Muscle layer of duodenum (tissue), 2 donors: ENCODE results near the gene COLEC11.

Source experiments
- H3K27ac ChIP-seq: one replicate; pipeline ENCODE4 v1.7.0; 2013; ENCODE audit warnings: mild to moderate bottlenecking, low read length
- H3K27me3 ChIP-seq: one replicate; pipeline ENCODE4 v1.7.0; 2013; ENCODE audit warnings: low read depth, mild to moderate bottlenecking, control low read depth, low read length
- H3K36me3 ChIP-seq, 2 donors: one replicate each; pipeline ENCODE4 v1.7.0; 2013; ENCODE audit warnings: low read length in 2 of 2, control low read depth in 1 of 2, mild to moderate bottlenecking in 1 of 2; ENCODE audit not compliant: insufficient read depth in 2 of 2, control insufficient read depth in 1 of 2
- H3K4me1 ChIP-seq, 2 donors: one replicate each; pipeline ENCODE4 v1.7.0; 2013; ENCODE audit warnings: low read length in 2 of 2, mild to moderate bottlenecking in 2 of 2, control low read depth in 1 of 2, moderate library complexity in 1 of 2; ENCODE audit not compliant: insufficient read depth in 2 of 2, control insufficient read depth in 1 of 2
- H3K4me3 ChIP-seq, 2 donors: one replicate each; pipeline ENCODE4 v1.7.0; 2013; ENCODE audit warnings: low read length in 2 of 2, low read depth in 1 of 2, mild to moderate bottlenecking in 1 of 2
- H3K9me3 ChIP-seq, 2 donors: one replicate each; pipeline ENCODE4 v1.7.0; 2013; ENCODE audit warnings: low read length in 2 of 2, control low read depth in 1 of 2, mild to moderate bottlenecking in 1 of 2; ENCODE audit not compliant: control insufficient read depth in 1 of 2
- donor health status: healthy.

Gene COLEC11

DNA sequence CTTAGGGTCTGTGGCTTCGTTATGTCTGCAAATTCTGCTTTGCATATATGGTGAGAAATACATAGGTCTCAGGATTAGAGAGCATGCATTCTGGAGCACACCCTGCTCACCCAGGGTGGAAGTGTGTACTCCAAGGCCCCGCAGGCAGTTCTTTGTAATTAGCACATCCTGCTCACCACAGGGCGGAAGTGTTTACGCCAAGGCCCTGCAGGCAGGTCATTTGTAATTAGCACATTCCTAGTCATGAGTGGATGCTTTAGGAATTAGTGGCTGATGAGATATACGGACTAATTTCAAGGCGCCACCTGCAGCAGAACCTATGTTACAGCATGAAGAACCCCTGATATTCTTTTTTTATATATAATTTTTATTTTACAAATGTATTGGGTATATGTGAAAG, 67.3 kb downstream of the COLEC11 start:
- Histone ChIP-seq H3K9me3 (no peaks in the 10 kb centered on the region), H3K27ac (no peak overlapping the region), H3K27me3 (no peaks in the 10 kb centered on the region), H3K36me3 (no peaks in the 10 kb centered on the region), H3K4me1 (no peaks in the 10 kb centered on the region), H3K4me3 (no peak overlapping the region)

DNA sequence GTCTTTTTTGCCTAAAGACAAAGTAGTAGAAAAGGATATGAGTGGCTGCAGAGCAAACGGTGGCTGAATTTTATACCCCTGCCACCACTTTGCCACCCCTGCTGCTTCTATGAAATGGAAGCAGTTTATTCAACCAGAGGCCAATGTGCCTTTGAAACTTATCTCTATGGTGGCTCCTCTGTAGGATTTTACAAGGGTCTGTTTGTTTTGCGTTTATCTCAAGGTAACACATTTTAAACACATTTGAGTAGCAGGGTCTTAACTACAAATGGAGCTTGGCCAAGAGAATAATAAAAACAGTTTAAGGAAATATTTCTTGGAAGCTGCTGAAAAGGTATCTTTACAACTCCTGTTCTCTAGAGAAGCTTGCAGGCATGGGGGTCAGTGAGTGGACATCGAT, 69.2 kb downstream of the COLEC11 start:
- Histone ChIP-seq H3K4me1 (no peaks in the 10 kb centered on the region), H3K27me3 (no peaks in the 10 kb centered on the region), H3K36me3 (no peaks in the 10 kb centered on the region)

DNA sequence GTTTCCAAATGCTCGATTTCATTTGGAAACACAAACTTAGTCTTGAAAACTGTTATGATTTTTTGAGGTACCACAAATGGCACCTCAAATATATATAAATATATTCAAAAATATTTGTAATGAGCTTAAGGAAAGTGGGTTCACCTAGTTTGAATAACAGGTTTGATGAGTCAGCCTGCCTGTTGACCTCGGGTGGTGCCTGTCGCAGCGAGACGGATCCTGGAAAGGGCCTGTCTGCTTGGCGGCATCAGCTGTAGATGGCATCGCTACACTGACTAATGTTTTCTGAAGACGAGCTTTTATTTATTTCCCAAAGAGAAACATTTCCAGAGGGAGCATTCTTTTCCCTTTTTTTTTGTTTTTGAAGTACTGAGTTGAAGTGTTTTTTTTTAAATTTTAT, 70.0 kb downstream of the COLEC11 start:
- no peak overlapping the region for H3K27ac ChIP-seq
- H3K36me3 ChIP-seq: no peaks in the 10 kb centered on the region
- no peak overlapping the region for H3K4me3 ChIP-seq
- H3K9me3 ChIP-seq: no peaks in the 10 kb centered on the region
- H3K4me1 ChIP-seq: no peaks in the 10 kb centered on the region
- no peaks in the 10 kb centered on the region for H3K27me3 ChIP-seq

More for the DNA sequence above, 69.2 kb downstream of the COLEC11 start:
- no peak overlapping the region for H3K4me3 ChIP-seq
- no peak overlapping the region for H3K27ac ChIP-seq
- H3K9me3 ChIP-seq: no peaks in the 10 kb centered on the region

DNA sequence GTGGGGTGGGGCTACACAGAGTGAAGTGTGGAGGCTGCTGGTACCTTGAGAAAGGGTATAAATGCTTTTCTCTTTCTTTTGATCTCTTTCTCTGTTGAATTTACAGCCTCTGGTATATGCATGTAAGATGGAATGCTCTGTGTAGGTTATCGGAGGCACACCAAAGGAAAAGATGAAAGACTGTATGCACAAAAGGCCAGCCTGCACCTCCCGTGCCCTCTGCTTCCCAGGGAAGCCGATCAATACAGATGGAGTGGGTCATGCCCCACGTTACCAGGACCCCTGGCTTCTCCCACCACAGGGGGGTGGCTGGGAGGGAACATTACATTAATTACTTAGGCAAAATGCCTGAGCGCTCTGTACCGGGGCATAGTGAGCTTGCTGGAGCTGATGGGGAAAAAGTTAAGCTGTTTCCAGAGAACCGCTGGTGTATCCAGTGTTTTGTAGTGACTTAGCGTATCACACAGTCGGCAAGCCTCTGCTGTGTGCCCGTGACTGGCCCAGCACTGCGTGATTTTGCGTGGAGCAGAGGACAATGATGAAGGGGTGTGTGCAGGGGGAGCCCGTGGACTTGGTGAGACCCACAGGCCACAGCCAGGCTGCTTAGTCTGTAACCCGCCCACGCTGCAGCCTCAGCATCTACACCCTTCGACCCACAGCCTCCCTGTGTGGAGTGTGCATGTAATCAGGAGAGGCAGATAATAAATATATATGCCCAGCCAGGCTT, 71.1 kb downstream of the COLEC11 start:
- H3K27me3 ChIP-seq: no peaks in the 10 kb centered on the region
- H3K9me3 ChIP-seq: no peaks in the 10 kb centered on the region
- no peak overlapping the region for H3K27ac ChIP-seq
- no peak overlapping the region for H3K4me3 ChIP-seq
- H3K4me1 ChIP-seq: no peaks in the 10 kb centered on the region
- H3K36me3 ChIP-seq: no peaks in the 10 kb centered on the region

DNA sequence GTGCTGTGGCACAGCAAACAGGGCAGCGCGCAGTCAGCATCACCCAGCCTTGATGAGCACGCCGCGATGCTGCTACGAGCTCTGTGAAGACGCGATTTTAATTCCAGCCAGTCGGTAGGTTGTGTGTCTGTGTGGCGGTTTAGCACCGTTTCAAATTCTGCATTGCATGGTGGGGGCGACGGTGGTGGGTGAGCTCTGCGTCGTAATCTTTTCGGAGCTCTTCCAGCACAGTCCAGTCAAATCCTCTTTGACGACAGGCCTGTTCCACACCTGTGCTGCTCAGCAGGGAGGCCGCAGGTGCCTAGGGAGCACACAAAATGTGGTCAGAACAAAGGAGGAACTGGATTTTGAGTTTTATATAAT, 71.7 kb downstream of the COLEC11 start:
- Histone ChIP-seq H3K36me3 (no peaks in the 10 kb centered on the region), H3K27me3 (no peaks in the 10 kb centered on the region), H3K4me3 (no peak overlapping the region), H3K4me1 (no peaks in the 10 kb centered on the region), H3K9me3 (no peaks in the 10 kb centered on the region), H3K27ac (no peak overlapping the region)

- no peaks in the 10 kb centered on the region for H3K27me3 ChIP-seq
- H3K9me3 ChIP-seq: no peaks in the 10 kb centered on the region
- no peaks in the 10 kb centered on the region for H3K36me3 ChIP-seq
- no peaks in the 10 kb centered on the region for H3K4me1 ChIP-seq
- peak overlapping the region in 1 of 2 donors; percentile 21 for H3K4me3 ChIP-seq
- H3K27ac ChIP-seq: no peak overlapping the region
These were observed 72.3 kb downstream of the COLEC11 start for GRCh38 chr2:3667151-3667631.

GRCh38 chr2:3669656-3670055, 74.7 kb downstream of the COLEC11 start:
- no peaks in the 10 kb centered on the region for H3K27me3 ChIP-seq
- no peak overlapping the region for H3K27ac ChIP-seq
- no peak overlapping the region for H3K4me3 ChIP-seq
- no peaks in the 10 kb centered on the region for H3K9me3 ChIP-seq
- no peaks in the 10 kb centered on the region for H3K4me1 ChIP-seq
- H3K36me3 ChIP-seq: no peaks in the 10 kb centered on the region

DNA sequence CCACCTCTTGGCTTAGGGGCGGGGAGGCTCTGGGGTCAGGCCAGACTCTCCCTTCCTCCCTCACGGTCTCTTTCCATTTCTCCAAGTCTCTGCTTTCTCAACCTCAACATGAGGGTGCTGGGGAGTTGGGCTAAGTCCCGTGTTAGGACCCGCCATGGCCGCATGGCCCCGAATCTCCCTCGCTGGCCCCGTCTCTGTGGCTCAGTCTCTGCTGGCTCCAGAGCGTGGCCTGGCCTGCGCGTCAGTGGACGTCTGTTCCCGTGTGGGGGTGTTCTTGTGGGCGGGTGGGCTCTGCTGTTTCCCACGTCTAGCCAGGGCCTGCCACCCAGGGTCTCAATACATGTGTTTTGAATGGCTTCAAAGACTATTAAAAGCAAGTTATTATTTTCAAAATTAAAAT, 75.5 kb downstream of the COLEC11 start:
- H3K9me3 ChIP-seq: no peaks in the 10 kb centered on the region
- no peaks in the 10 kb centered on the region for H3K36me3 ChIP-seq
- no peak overlapping the region for H3K27ac ChIP-seq
- no peaks in the 10 kb centered on the region for H3K27me3 ChIP-seq
- no peaks in the 10 kb centered on the region for H3K4me1 ChIP-seq
- H3K4me3 ChIP-seq: no peak overlapping the region

- Histone ChIP-seq H3K27ac (no peak overlapping the region), H3K27me3 (no peaks in the 10 kb centered on the region), H3K36me3 (no peaks in the 10 kb centered on the region), H3K9me3 (no peaks in the 10 kb centered on the region), H3K4me1 (no peaks in the 10 kb centered on the region), H3K4me3 (no peak overlapping the region)
These were observed 76.0 kb downstream of the COLEC11 start for GRCh38 chr2:3670941-3671340.

GRCh38 chr2:3672861-3673678, 78.2 kb downstream of the COLEC11 start:
- Histone ChIP-seq H3K36me3 (no peaks in the 10 kb centered on the region), H3K27ac (no peak overlapping the region), H3K9me3 (no peaks in the 10 kb centered on the region), H3K4me1 (no peaks in the 10 kb centered on the region), H3K27me3 (no peaks in the 10 kb centered on the region), H3K4me3 (no peak overlapping the region)

DNA sequence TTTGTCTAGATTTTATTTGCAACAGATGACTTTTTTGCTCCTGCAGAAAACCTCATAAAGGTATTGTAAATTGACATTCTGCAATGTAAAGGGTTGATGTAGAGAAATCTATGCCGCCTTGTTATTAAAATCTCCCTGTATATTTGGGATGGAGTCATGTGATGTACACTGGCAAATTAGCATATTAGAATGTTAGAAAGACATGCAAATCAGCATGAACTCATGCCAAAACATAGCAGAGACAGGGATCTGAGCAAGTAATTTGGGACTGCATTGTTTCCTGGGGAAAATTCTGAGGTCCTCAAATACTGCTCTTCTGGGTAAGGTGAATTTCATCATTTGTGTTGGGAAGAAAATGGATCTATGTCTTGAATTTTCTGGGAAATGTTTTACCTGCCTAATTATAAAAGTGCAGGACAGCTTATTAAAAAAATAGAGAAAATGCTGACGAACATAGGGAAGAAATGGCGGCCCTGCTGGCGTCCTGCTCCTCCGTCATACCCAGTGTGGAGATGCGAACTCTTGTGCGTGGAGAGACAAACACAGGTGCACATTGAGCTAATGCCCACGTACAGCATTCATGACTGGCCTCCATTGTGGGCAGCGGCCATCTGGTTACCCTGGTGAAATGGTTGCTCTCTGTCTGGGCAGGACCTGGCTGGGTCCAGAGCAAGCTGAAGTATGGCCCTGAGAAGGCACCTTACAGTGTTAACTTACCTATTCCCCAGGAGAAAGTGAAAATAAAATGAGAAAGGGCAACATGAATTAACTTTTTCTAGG, 79.3 kb downstream of the COLEC11 start:
- Histone ChIP-seq H3K27me3 (no peaks in the 10 kb centered on the region), H3K4me1 (no peaks in the 10 kb centered on the region), H3K27ac (no peak overlapping the region), H3K36me3 (no peaks in the 10 kb centered on the region), H3K9me3 (no peaks in the 10 kb centered on the region), H3K4me3 (no peak overlapping the region)
